HEK293 (cell line): ENCODE results near the gene WTIP.
A peak's percentile ranks its signal among the peaks of the same experiment; 100 is the strongest.

Experiments
- ATF2 ChIP-seq: fragments of 450-650 bp; formaldehyde crosslinking; IDR thresholded peaks from 2 replicates; pipeline ENCODE4 v1.5.1; 2016; ENCODE audit warnings: missing biosample characterization, missing genetic modification characterization, low read depth
- IKZF3 ChIP-seq: fragments of 450-650 bp; IDR thresholded peaks from 2 replicates; pipeline ENCODE4 v1.5.0; 2018; ENCODE audit warnings: missing biosample characterization, mild to moderate bottlenecking, missing genetic modification characterization, moderate library complexity
- KLF8 ChIP-seq: fragments of 450-650 bp; formaldehyde crosslinking; IDR thresholded peaks from 2 replicates; pipeline ENCODE4 v1.5.1; 2016; ENCODE audit warnings: missing biosample characterization, missing genetic modification characterization
- RBAK ChIP-seq: fragments of 450-650 bp; formaldehyde crosslinking; IDR thresholded peaks from 2 replicates; pipeline ENCODE4 v1.5.1; 2016; ENCODE audit warnings: missing biosample characterization, missing genetic modification characterization
- ZBTB1 ChIP-seq: fragments of 450-650 bp; formaldehyde crosslinking; IDR thresholded peaks from 2 replicates; pipeline ENCODE4 v1.5.1; 2016; ENCODE audit warnings: missing biosample characterization, missing genetic modification characterization
- ZBTB10 ChIP-seq: fragments of 450-650 bp; formaldehyde crosslinking; IDR thresholded peaks from 2 replicates; pipeline ENCODE4 v1.5.1; 2016; ENCODE audit warnings: missing biosample characterization, missing genetic modification characterization
- ZBTB11 ChIP-seq: fragments of 450-650 bp; formaldehyde crosslinking; conservative IDR thresholded peaks from 2 replicates; pipeline ENCODE4 v1.5.1; 2016; ENCODE audit warnings: low read depth, missing biosample characterization, missing genetic modification characterization
- ZBTB17 ChIP-seq: fragments of 450-650 bp; formaldehyde crosslinking; IDR thresholded peaks from 2 replicates; pipeline ENCODE4 v1.5.1; 2016; ENCODE audit warnings: missing biosample characterization, missing genetic modification characterization
- ZBTB26 ChIP-seq: fragments of 450-650 bp; formaldehyde crosslinking; optimal IDR thresholded peaks from 2 replicates; pipeline ENCODE3; 2016; ENCODE audit warnings: missing biosample characterization, mild to moderate bottlenecking, missing genetic modification characterization
- ZNF221 ChIP-seq: fragments of 450-650 bp; formaldehyde crosslinking; IDR thresholded peaks from 2 replicates; pipeline ENCODE4 v1.5.1; 2017; ENCODE audit warnings: missing biosample characterization, missing genetic modification characterization, borderline replicate concordance
- ZNF335 ChIP-seq: fragments of 450-650 bp; formaldehyde crosslinking; conservative IDR thresholded peaks from 2 replicates; pipeline ENCODE4 v1.5.1; 2016; ENCODE audit warnings: missing biosample characterization, missing genetic modification characterization
- ZNF341 ChIP-seq: fragments of 450-650 bp; formaldehyde crosslinking; IDR thresholded peaks from 2 replicates; pipeline ENCODE4; 2016; ENCODE audit warnings: low read depth, missing biosample characterization, missing genetic modification characterization
- ZNF518A ChIP-seq: fragments of 450-650 bp; formaldehyde crosslinking; conservative IDR thresholded peaks from 2 replicates; pipeline ENCODE4 v1.5.1; 2016; ENCODE audit warnings: low read depth, missing biosample characterization, missing genetic modification characterization
- ZNF529 ChIP-seq: fragments of 450-650 bp; formaldehyde crosslinking; IDR thresholded peaks from 2 replicates; pipeline ENCODE4 v1.5.1; 2017; ENCODE audit warnings: missing genetic modification characterization, missing biosample characterization; ENCODE audit not compliant: insufficient replicate concordance
- ZNF561 ChIP-seq: fragments of 450-650 bp; IDR thresholded peaks from 2 replicates; pipeline ENCODE4 v1.5.1; 2018; ENCODE audit warnings: missing biosample characterization, missing genetic modification characterization, borderline replicate concordance
- ZNF600 ChIP-seq: fragments of 450-650 bp; formaldehyde crosslinking; IDR thresholded peaks from 2 replicates; pipeline ENCODE4 v1.5.1; 2016; ENCODE audit warnings: missing biosample characterization, missing genetic modification characterization
- ZNF664 ChIP-seq: fragments of 450-650 bp; formaldehyde crosslinking; IDR thresholded peaks from 2 replicates; pipeline ENCODE4 v1.5.1; 2016; ENCODE audit warnings: missing biosample characterization, missing genetic modification characterization
- ZNF677 ChIP-seq: fragments of 450-650 bp; IDR thresholded peaks from 2 replicates; pipeline ENCODE4 v1.5.0; 2018; ENCODE audit warnings: missing biosample characterization, mild to moderate bottlenecking, missing genetic modification characterization, moderate library complexity
- ZNF791 ChIP-seq: fragments of 450-650 bp; formaldehyde crosslinking; IDR thresholded peaks from 2 replicates; pipeline ENCODE4 v1.5.1; 2016; ENCODE audit warnings: missing biosample characterization, missing genetic modification characterization

Gene WTIP

GRCh38 chr19:34482380-34483250 lies 1.1 kb downstream of the WTIP start (continued):
- TF ChIP-seq ZBTB10 (tag by site-specific recombination) (peak; percentile 92), ZNF664 (tag by site-specific recombination) (0 out of 2 replicates have a peak, but pooled peaks have one; percentile 28), ZBTB26 (tag by site-specific recombination) (peak; percentile 94), RBAK (tag by site-specific recombination) (no peak), ZNF518A (tag by site-specific recombination) (no peak), KLF8 (no peak), IKZF3 (tag by site-specific recombination) (peak; percentile 56), ZBTB1 (peak; percentile 23; the same call in 1 of the 2 replicates), ZNF677 (tag by site-specific recombination) (peak; percentile 36), ZBTB17 (tag by site-specific recombination) (peak; percentile 63), ZNF600 (tag by site-specific recombination) (peak; percentile 72), ZBTB11 (tag by site-specific recombination) (0 out of 2 replicates have a peak, but pooled peaks have one; percentile 27), ZNF529 (tag by site-specific recombination) (no peak), ZNF561 (tag by site-specific recombination) (peak; percentile 89; the same call in 1 of the 2 replicates), ZNF791 (tag by site-specific recombination) (no peak), ZNF221 (tag by site-specific recombination) (no peak), ATF2 (tag by site-specific recombination) (no peak), ZNF341 (tag by site-specific recombination) (peak; percentile 27), ZNF335 (tag by site-specific recombination) (peak; percentile 62; the same call in 1 of the 2 replicates)
